GM18873 (cell line): ENCODE data around the gene ZNF618.

Source experiments
- ATAC-seq: cut with Tn5 transposase; IDR thresholded peaks from one replicate; pipeline ENCODE4 v1.9.1; 2021; ENCODE audit warnings: mild to moderate bottlenecking, moderate library complexity, moderate number of reproducible peaks; ENCODE audit not compliant: unreplicated experiment, low FRiP score

The ZNF618 gene

GRCh38 chr9:113931777-113932176, 55.7 kb downstream of the ZNF618 start:
- no peak for ATAC-seq

- no peak for ATAC-seq
Observed at GRCh38 chr9:113932906-113933584, 56.9 kb downstream of the ZNF618 start.

- ATAC-seq: no peak
Observed at GRCh38 chr9:113933671-113934070, 57.6 kb downstream of the ZNF618 start.

GRCh38 chr9:113934167-113934828, 58.2 kb downstream of the ZNF618 start:
- no peak for ATAC-seq

- no peak for ATAC-seq
Observed at GRCh38 chr9:113934829-113935676, 58.9 kb downstream of the ZNF618 start.

- no peak for ATAC-seq
Observed at GRCh38 chr9:113935677-113936380, 59.7 kb downstream of the ZNF618 start.

- ATAC-seq: no peak
Observed at GRCh38 chr9:113940077-113940476, 64.0 kb downstream of the ZNF618 start.

GRCh38 chr9:113941056-113941455, 64.9 kb downstream of the ZNF618 start:
- no peak for ATAC-seq

- no peak for ATAC-seq
Observed at GRCh38 chr9:113941526-113941925, 65.4 kb downstream of the ZNF618 start.

- ATAC-seq: no peak
Observed at GRCh38 chr9:113943112-113944009, 67.3 kb downstream of the ZNF618 start.

GRCh38 chr9:113945784-113946183, 69.7 kb downstream of the ZNF618 start:
- ATAC-seq: no peak

- ATAC-seq: no peak
Observed at GRCh38 chr9:113946496-113947115, 70.5 kb downstream of the ZNF618 start.

GRCh38 chr9:113947941-113948340, 71.8 kb downstream of the ZNF618 start:
- no peak for ATAC-seq

GRCh38 chr9:113948891-113949570, 72.9 kb downstream of the ZNF618 start:
- ATAC-seq: no peak

GRCh38 chr9:113949571-113950078, 73.5 kb downstream of the ZNF618 start:
- ATAC-seq: no peak

GRCh38 chr9:113950195-113951031, 74.3 kb downstream of the ZNF618 start:
- ATAC-seq: no peak

- no peak for ATAC-seq
Observed at GRCh38 chr9:113951032-113951372, 74.9 kb downstream of the ZNF618 start.

GRCh38 chr9:113952676-113953075, 76.6 kb downstream of the ZNF618 start:
- no peak for ATAC-seq
